Mesothelial cell of epicardium (in vitro differentiated cells): ENCODE results near the gene BPIFB2. TPM values are rescaled to one million over a fixed set of nuclear protein-coding genes. Genes with fewer than 3 reads are reported as not detected.
"Not testable (repeated sequence)": the region's sequence is repeated elsewhere in the genome, so short reads cannot be mapped to it uniquely, and the experiment has no call there.

Experiments used
- DNase-seq, 2 experiments: peaks; one replicate each; pipeline ENCODE4 v3.0.0; 2021; ENCODE audit warnings: low spot score in 2 of 2; ENCODE audit not compliant: unreplicated experiment in 2 of 2
- H3K27ac Mint-ChIP-seq: 2 replicates; pipeline ENCODE4 v1.8.0; 2021; ENCODE audit warnings: mixed read lengths
- H3K27me3 Mint-ChIP-seq: 2 replicates; pipeline ENCODE4 v1.8.0; 2021; ENCODE audit warnings: low read depth, mixed read lengths
- H3K36me3 Mint-ChIP-seq: 2 replicates; pipeline ENCODE4 v1.8.0; 2021; ENCODE audit warnings: mixed read lengths
- H3K4me1 Mint-ChIP-seq: 2 replicates; pipeline ENCODE4 v1.8.0; 2021; ENCODE audit warnings: mixed read lengths
- H3K4me3 Mint-ChIP-seq: 2 replicates; pipeline ENCODE4 v1.8.0; 2021; ENCODE audit warnings: mild to moderate bottlenecking, moderate library complexity, mixed read lengths
- H3K9me3 Mint-ChIP-seq: 2 replicates; pipeline ENCODE4 v1.8.0; 2021; ENCODE audit warnings: mixed read lengths
- CTCF ChIP-seq: fragments of 200-600 bp; sonication (generic); IDR thresholded peaks from one replicate; pipeline ENCODE4 v1.5.0; 2021; ENCODE audit warnings: antibody characterized with exemption; ENCODE audit not compliant: unreplicated experiment
- total RNA-seq: library from RNA; stranded (reverse); gene quantifications from 3 replicates; pipeline ENCODE4 v1.2.1, GENCODE V29; 2021

The BPIFB2 gene
- total RNA-seq, 1 donor from 2014 or later, result not detected

- no peaks in the 10 kb centered on the region for H3K9me3 Mint-ChIP-seq
- DNase-seq, result no peak
- H3K4me3 Mint-ChIP-seq, result no peak overlapping the region
- TF ChIP-seq CTCF, result no peak
- peaks cover 11% of the 10 kb centered on the region for H3K4me1 Mint-ChIP-seq
- H3K27me3 Mint-ChIP-seq, result no peaks in the 10 kb centered on the region
- no peaks in the 10 kb centered on the region for H3K36me3 Mint-ChIP-seq
- H3K27ac Mint-ChIP-seq, result no peak overlapping the region
These were observed 34.3 kb upstream of the BPIFB2 start for GRCh38 chr20:32973077-32973717.

DNA sequence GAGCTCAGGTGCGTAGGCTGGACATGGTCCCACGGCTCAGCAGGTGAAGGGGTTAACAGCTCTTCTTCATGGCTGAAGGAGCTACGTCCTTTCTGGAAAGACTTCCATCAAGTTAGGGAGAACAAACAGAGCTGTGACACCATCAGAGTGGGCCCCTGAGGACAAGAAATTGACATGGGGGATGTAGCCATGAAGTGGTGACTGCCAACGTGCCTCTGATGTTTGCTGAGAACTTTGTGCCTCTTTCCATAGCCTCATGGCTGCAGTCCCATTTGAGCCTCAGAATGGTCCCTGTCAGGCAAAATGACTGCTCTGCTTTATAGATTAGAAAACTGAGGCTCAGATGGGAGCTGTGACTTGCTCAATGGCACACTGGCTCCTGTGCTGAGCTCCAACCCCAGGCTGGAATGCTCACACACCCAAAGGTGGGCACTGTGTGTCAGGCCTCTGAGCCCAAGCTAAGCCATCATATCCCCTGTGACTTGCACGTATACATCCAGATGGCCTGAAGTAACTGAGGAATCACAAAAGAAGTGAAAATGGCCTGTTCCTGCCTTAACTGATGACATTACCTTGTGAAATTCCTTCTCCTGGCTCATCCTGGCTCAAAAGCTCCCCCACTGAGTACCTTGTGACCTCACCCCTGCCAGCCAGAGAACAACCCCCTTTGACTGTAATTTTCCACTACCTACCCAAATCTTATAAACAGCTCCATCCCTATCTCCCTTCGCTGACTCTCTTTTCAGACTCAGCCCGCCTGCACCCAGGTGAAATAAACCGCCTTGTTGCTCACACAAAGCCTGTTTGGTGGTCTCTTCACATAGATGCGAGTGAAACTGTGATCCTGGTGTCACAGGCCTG is 33.1 kb upstream of the BPIFB2 start:
- peak overlapping the region; percentile 27 for H3K27ac Mint-ChIP-seq
- DNase-seq, result peak in 1 of 2 experiments; percentile 25
- H3K4me3 Mint-ChIP-seq, H3K36me3 Mint-ChIP-seq, H3K9me3 Mint-ChIP-seq, H3K4me1 Mint-ChIP-seq, H3K27me3 Mint-ChIP-seq: not testable (repeated sequence)

DNA sequence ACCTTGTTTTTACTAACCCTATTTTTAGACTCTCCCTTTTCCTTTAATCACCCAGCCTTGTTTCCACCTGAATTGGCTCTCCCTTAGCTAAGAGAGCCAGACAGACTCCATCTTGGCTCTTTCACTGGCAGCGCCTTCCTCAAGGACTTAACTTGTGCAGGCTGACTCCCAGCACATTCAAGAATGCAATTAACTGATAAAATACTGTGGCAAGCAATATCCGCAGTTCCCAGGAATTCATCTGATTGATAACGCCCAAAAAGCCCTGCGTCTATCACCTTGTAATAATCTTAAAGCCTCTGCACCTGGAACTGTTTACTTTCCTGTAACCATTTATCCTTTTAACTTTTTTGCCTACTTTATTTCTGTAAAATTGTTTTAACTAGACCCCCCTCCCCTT is 32.4 kb upstream of the BPIFB2 start:
- H3K4me3 Mint-ChIP-seq, H3K4me1 Mint-ChIP-seq, H3K27ac Mint-ChIP-seq, H3K27me3 Mint-ChIP-seq, H3K36me3 Mint-ChIP-seq, H3K9me3 Mint-ChIP-seq: not testable (repeated sequence)
- DNase-seq, result peak in 1 of 2 experiments; percentile 14

DNA sequence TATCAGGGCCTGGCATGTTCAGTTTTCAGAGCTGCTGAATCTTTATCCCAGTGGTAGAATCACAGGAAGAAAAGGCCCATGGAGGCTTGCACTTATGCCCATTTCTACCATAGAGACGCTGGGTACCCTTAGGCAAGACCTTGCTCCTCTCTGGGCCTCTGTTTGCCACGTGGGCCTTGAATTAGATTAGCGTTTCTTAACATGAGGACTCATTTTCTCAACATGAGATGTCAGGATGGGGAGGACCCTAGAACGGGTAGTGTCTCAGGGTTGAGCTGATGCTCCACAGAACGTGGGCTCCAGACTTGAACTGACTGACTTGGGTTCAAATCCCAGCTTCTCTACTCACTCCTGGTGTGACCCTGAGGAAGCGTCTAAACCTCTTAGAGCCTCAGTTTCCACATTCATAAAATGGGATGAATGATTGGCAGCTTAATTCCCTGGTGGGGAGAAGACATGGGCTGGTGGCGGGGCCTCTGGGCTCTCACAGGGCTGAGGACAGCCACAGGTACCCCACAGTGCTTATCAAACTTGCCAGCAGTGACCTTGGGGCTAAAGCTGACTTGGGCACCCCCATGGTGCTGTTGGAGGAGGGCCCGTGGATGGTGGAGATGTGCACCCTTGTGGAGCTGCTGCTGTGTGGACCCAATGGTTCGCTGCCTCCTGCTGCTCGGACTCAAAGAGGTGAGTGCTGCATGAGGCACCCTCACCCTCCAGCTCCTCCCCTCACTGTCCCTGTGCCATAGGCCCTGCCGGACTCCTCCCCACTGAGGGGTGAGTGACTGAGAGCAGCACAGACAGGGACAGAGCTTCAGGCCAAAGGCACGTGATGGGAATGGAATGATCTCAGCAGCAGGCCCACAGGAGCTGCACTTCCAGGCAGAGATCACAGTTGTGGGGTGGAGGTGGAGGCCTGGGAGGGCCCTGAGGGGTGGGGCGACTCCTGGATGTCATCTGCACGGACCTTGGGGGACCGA is 31.5 kb upstream of the BPIFB2 start:
- no peaks in the 10 kb centered on the region for H3K27me3 Mint-ChIP-seq
- no peaks in the 10 kb centered on the region for H3K36me3 Mint-ChIP-seq
- H3K9me3 Mint-ChIP-seq, result no peaks in the 10 kb centered on the region
- no peak for DNase-seq
- H3K27ac Mint-ChIP-seq, result no peak overlapping the region
- no peak for TF ChIP-seq CTCF
- H3K4me1 Mint-ChIP-seq, result peaks cover 8% of the 10 kb centered on the region
- H3K4me3 Mint-ChIP-seq, result no peak overlapping the region

- H3K4me1 Mint-ChIP-seq, result peaks cover 8% of the 10 kb centered on the region
- H3K36me3 Mint-ChIP-seq, result no peaks in the 10 kb centered on the region
- TF ChIP-seq CTCF, result no peak
- DNase-seq, result no peak
- no peak overlapping the region for H3K27ac Mint-ChIP-seq
- H3K27me3 Mint-ChIP-seq, result no peaks in the 10 kb centered on the region
- H3K9me3 Mint-ChIP-seq, result peaks cover 4% of the 10 kb centered on the region
- no peak overlapping the region for H3K4me3 Mint-ChIP-seq
These were observed 30.8 kb upstream of the BPIFB2 start for GRCh38 chr20:32976746-32977145.

- H3K36me3 Mint-ChIP-seq, result no peaks in the 10 kb centered on the region
- no peak for DNase-seq
- no peak overlapping the region for H3K27ac Mint-ChIP-seq
- TF ChIP-seq CTCF, result no peak
- no peaks in the 10 kb centered on the region for H3K27me3 Mint-ChIP-seq
- peaks cover 4% of the 10 kb centered on the region for H3K9me3 Mint-ChIP-seq
- H3K4me3 Mint-ChIP-seq, result no peak overlapping the region
- peaks cover 8% of the 10 kb centered on the region for H3K4me1 Mint-ChIP-seq
These were observed 30.1 kb upstream of the BPIFB2 start for GRCh38 chr20:32977281-32978008.
